ENCODE measurements around the gene TENM3. TPM values are rescaled to one million over a fixed set of nuclear protein-coding genes. Genes with fewer than 3 reads are reported as not detected.

TENM3 gene
- total RNA-seq, 1 experiment from 2014 or later: not detected

- no peak overlapping the region for H3K4me2 ChIP-seq
- CTCF ChIA-PET: no interaction called here
- no peak overlapping the region for H2AFZ ChIP-seq
- no peaks in the 10 kb centered on the region for H4K20me1 ChIP-seq (ENCODE audit: insufficient read depth)
- POLR2A ChIA-PET (ENCODE audit: unreplicated experiment): no interaction called here
- H3K27ac ChIP-seq: no peak overlapping the region
- H3K27me3 ChIP-seq (ENCODE audit: insufficient read depth, low read depth): peaks cover 25% of the 10 kb centered on the region; the same call in 1 of the 2 replicates
- no peaks in the 10 kb centered on the region for H3K79me2 ChIP-seq (ENCODE audit: low read depth)
- H3K36me3 ChIP-seq (ENCODE audit: low read depth): no peaks in the 10 kb centered on the region
- no peak for DNase-seq
- no peaks in the 10 kb centered on the region for H3K4me1 ChIP-seq (replicated peaks; ENCODE audit: insufficient read depth)
- intact Hi-C loops (cut with micrococcal nuclease; ENCODE audit: unreplicated experiment): no loop called here
- H3K4me3 ChIP-seq: no peak overlapping the region
- no peaks in the 10 kb centered on the region for H3K9me3 ChIP-seq (ENCODE audit: insufficient read depth, low read depth)
- no peaks in the 10 kb centered on the region for H3F3A ChIP-seq (ENCODE audit: insufficient read depth, low read depth)
- H3K9me2 ChIP-seq (ENCODE audit: insufficient read depth): no peaks in the 10 kb centered on the region
- no TSS peak for BruUV-seq (replicated peaks)
- TF ChIP-seq CTCF (conservative IDR thresholded peaks at IDR 0.05) (no peak), EZH2 (IDR thresholded peaks at IDR 0.05; ENCODE audit: low read depth) (no peak)
These were observed 156.9 kb downstream of the TENM3 start for GRCh38 chr4:182400081-182400480.

- H3K27me3 ChIP-seq (ENCODE audit: insufficient read depth, low read depth): peaks cover 30% of the 10 kb centered on the region
- H3K79me2 ChIP-seq (ENCODE audit: low read depth): no peaks in the 10 kb centered on the region
- no peak overlapping the region for H3K27ac ChIP-seq
- no peaks in the 10 kb centered on the region for H4K20me1 ChIP-seq (ENCODE audit: insufficient read depth)
- POLR2A ChIA-PET (ENCODE audit: unreplicated experiment): no interaction called here
- H3K4me3 ChIP-seq: no peak overlapping the region
- no peak for DNase-seq
- intact Hi-C loops (cut with micrococcal nuclease; ENCODE audit: unreplicated experiment): no loop called here
- no peaks in the 10 kb centered on the region for H3K9me2 ChIP-seq (ENCODE audit: insufficient read depth)
- H3K9me3 ChIP-seq (ENCODE audit: insufficient read depth, low read depth): no peaks in the 10 kb centered on the region
- H2AFZ ChIP-seq: no peak overlapping the region
- no peaks in the 10 kb centered on the region for H3K4me1 ChIP-seq (replicated peaks; ENCODE audit: insufficient read depth)
- CTCF ChIA-PET: no interaction called here
- BruUV-seq (replicated peaks): no TSS peak
- no peaks in the 10 kb centered on the region for H3F3A ChIP-seq (ENCODE audit: insufficient read depth, low read depth)
- TF ChIP-seq CTCF (conservative IDR thresholded peaks at IDR 0.05) (no peak), EZH2 (IDR thresholded peaks at IDR 0.05; ENCODE audit: low read depth) (no peak)
- H3K36me3 ChIP-seq (ENCODE audit: low read depth): no peaks in the 10 kb centered on the region
- H3K4me2 ChIP-seq: no peak overlapping the region
These were observed 157.6 kb downstream of the TENM3 start for GRCh38 chr4:182400790-182401189.

- H3K9me3 ChIP-seq (ENCODE audit: insufficient read depth, low read depth): no peaks in the 10 kb centered on the region
- H3K79me2 ChIP-seq (ENCODE audit: low read depth): no peaks in the 10 kb centered on the region
- no peaks in the 10 kb centered on the region for H3K36me3 ChIP-seq (ENCODE audit: low read depth)
- no peaks in the 10 kb centered on the region for H4K20me1 ChIP-seq (ENCODE audit: insufficient read depth)
- peaks cover 23% of the 10 kb centered on the region for H3K27me3 ChIP-seq (ENCODE audit: insufficient read depth, low read depth)
- CTCF ChIA-PET: no interaction called here
- DNase-seq: no peak
- H3K4me1 ChIP-seq (replicated peaks; ENCODE audit: insufficient read depth): no peaks in the 10 kb centered on the region
- TF ChIP-seq CTCF (conservative IDR thresholded peaks at IDR 0.05) (no peak), EZH2 (IDR thresholded peaks at IDR 0.05; ENCODE audit: low read depth) (no peak)
- no peak overlapping the region for H3K4me3 ChIP-seq
- POLR2A ChIA-PET (ENCODE audit: unreplicated experiment): no interaction called here
- intact Hi-C loops (cut with micrococcal nuclease; ENCODE audit: unreplicated experiment): no loop called here
- H2AFZ ChIP-seq: no peak overlapping the region
- no peak overlapping the region for H3K4me2 ChIP-seq
- no peak overlapping the region for H3K27ac ChIP-seq
- H3K9me2 ChIP-seq (ENCODE audit: insufficient read depth): no peaks in the 10 kb centered on the region
- no peaks in the 10 kb centered on the region for H3F3A ChIP-seq (ENCODE audit: insufficient read depth, low read depth)
- BruUV-seq (replicated peaks): no TSS peak
These were observed 161.2 kb downstream of the TENM3 start for GRCh38 chr4:182404376-182404775.
